Esophagus squamous epithelium (tissue), 4 donors: Measurements from ENCODE around the gene PVALEF.

Source experiments
- CTCF ChIP-seq, 6 experiments: fragments of 450-650 bp in 4 of 6; fragments of 200-600 bp in 2 of 6; sonication (generic) in 2 of 6; IDR thresholded peaks; one replicate each; pipeline ENCODE4 v1.5.1; 2016 to 2019; ENCODE audit warnings: antibody characterized with exemption in 6 of 6, mild to moderate bottlenecking in 4 of 6, moderate library complexity in 4 of 6
- POLR2A ChIP-seq, 4 donors: fragments of 450-650 bp; IDR thresholded peaks; one replicate each; pipeline ENCODE4 v1.6.1; 2017; ENCODE audit warnings: antibody characterized with exemption in 4 of 4, mild to moderate bottlenecking in 4 of 4, moderate library complexity in 3 of 4

GRCh38 chr17:81219476-81220180 is 54.3 kb downstream of the PVALEF start:
- no peak for TF ChIP-seq CTCF (IDR thresholded peaks at IDR 0.05)
- TF ChIP-seq POLR2A (IDR thresholded peaks at IDR 0.05) = no peak
